K562 (cell line): ENCODE measurements around the gene UBE2E1. TPM values are rescaled to one million over a fixed set of nuclear protein-coding genes. Genes with fewer than 3 reads are reported as not detected.
A peak's percentile ranks its signal among the peaks of the same experiment; 100 is the strongest.

Experiments
- ESRRB ChIP-seq: fragments of 250-450 bp; sonication (Bioruptor Pico); IDR thresholded peaks from 2 replicates; pipeline ENCODE4 v1.5.0; 2020; ENCODE audit warnings: mild to moderate bottlenecking, moderate library complexity, borderline replicate concordance
- ILF3 ChIP-seq: fragments of 450-650 bp; IDR thresholded peaks from 2 replicates; pipeline ENCODE4 v1.6.1; 2018; ENCODE audit warnings: antibody characterized with exemption, mild to moderate bottlenecking, moderate library complexity, borderline replicate concordance
- KDM5B ChIP-seq: fragments of 200-600 bp; sonication (generic); IDR thresholded peaks from 2 replicates; pipeline ENCODE4 v1.6.1; 2012; ENCODE audit warnings: low read depth, mild to moderate bottlenecking, moderate library complexity, low read length, control low read depth, inconsistent platforms; ENCODE audit not compliant: insufficient replicate concordance
- KHSRP ChIP-seq: fragments of 450-650 bp; IDR thresholded peaks from 2 replicates; pipeline ENCODE4 v1.6.1; 2017
- NR2C2 ChIP-seq, 2 experiments: fragments of 200-800 bp in 1 of 2; sonication (Bioruptor generic) in 1 of 2; sonication (generic) in 1 of 2; formaldehyde crosslinking in 1 of 2; IDR thresholded peaks; 2 replicates each; pipeline versions ENCODE4 v1.6.1 to v1.8.0; 2016 to 2022; ENCODE audit warnings: mild to moderate bottlenecking in 1 of 2, missing compliant biosample characterization in 1 of 2, missing genetic modification characterization in 1 of 2, missing genetic modification reagents in 1 of 2
- POLR2AphosphoS2 ChIP-seq: IDR thresholded peaks from 2 replicates; pipeline ENCODE4 v1.6.1; 2012; ENCODE audit warnings: low read length, improper control_type of control experiment
- POLR2AphosphoS5 ChIP-seq: IDR thresholded peaks from 2 replicates; pipeline ENCODE4 v1.6.1; 2011; ENCODE audit warnings: mild to moderate bottlenecking, low read depth, low read length, moderate library complexity; ENCODE audit not compliant: control insufficient read depth, insufficient read depth
- POLR2G ChIP-seq: fragments of 200-400 bp; formaldehyde crosslinking; IDR thresholded peaks from 2 replicates; pipeline ENCODE4 v1.6.1; 2017; ENCODE audit warnings: low read depth, mild to moderate bottlenecking, antibody characterized with exemption, low read length, moderate library complexity
- STAT5A ChIP-seq: IDR thresholded peaks from 2 replicates; pipeline ENCODE4 v1.6.1; 2012; ENCODE audit warnings: low read length, inconsistent platforms, borderline replicate concordance
- TBL1XR1 ChIP-seq, 2 experiments: IDR thresholded peaks; 2 replicates each; pipeline ENCODE4 v1.6.1; 2012; ENCODE audit warnings: improper control_type of control experiment in 2 of 2, low read length in 2 of 2, mild to moderate bottlenecking in 1 of 2
- THRB ChIP-seq: fragments of 450-650 bp; formaldehyde crosslinking; conservative IDR thresholded peaks from 2 replicates; pipeline ENCODE4 v1.4.0; 2022; ENCODE audit warnings: mild to moderate bottlenecking, missing genetic modification characterization
- YY1 ChIP-seq, 3 experiments: IDR thresholded peaks; 2 replicates each; pipeline ENCODE4 v1.6.1; 2011; ENCODE audit warnings: low read length in 2 of 3, mild to moderate bottlenecking in 2 of 3, moderate library complexity in 2 of 3, borderline replicate concordance in 1 of 3, control low read depth in 1 of 3, low read depth in 1 of 3; ENCODE audit not compliant: insufficient read depth in 3 of 3, insufficient replicate concordance in 2 of 3, control insufficient read depth in 1 of 3, insufficient read length in 1 of 3; ENCODE audit errors: extremely low read depth in 1 of 3
- ZNF121 ChIP-seq: sonication (generic); formaldehyde crosslinking; conservative IDR thresholded peaks from 2 replicates; pipeline ENCODE4 v1.8.0; 2022; ENCODE audit warnings: missing genetic modification reagents
- ZNF398 ChIP-seq: fragments of 250-450 bp; sonication (Bioruptor Pico); IDR thresholded peaks from 2 replicates; pipeline ENCODE4 v1.8.0; 2021; ENCODE audit warnings: moderate library complexity, mild to moderate bottlenecking, inconsistent platforms
- ZNF586 ChIP-seq: fragments of 450-650 bp; formaldehyde crosslinking; conservative IDR thresholded peaks from 2 replicates; pipeline ENCODE4 v1.4.0; 2020; ENCODE audit warnings: mild to moderate bottlenecking, moderate library complexity
- ZNF655 ChIP-seq: fragments of 250-450 bp; sonication (Bioruptor Pico); IDR thresholded peaks from 2 replicates; pipeline ENCODE4 v1.5.0; 2021
- polyA plus RNA-seq, 8 experiments: library from polyadenylated mRNA; depleted of rRNA in 4 of 8; stranded (reverse) in 5 of 8; unstranded in 3 of 8; fragments of >200 nt; fragmentation: Nextera tagmentation in 2 of 8; fragmentation: Illumina TruSeq in 1 of 8; extraction: Ambion mirVana in 2 of 8; extraction: Trizol in 1 of 8; gene quantifications; 2 replicates each; pipeline versions ENCODE4 v1.2.1 to v1.2.3, GENCODE V29; 2011 to 2014; ENCODE audit warnings: inconsistent platforms in 1 of 8, missing spikeins in 1 of 8
- total RNA-seq, 7 experiments: library from RNA; depleted of rRNA in 6 of 7; stranded (reverse); fragments of >200 nt in 6 of 7; fragmentation: Illumina TruSeq in 2 of 7; extraction: Trizol in 2 of 7; gene quantifications; 2 replicates each; pipeline versions ENCODE4 v1.2.1 to v1.2.3, GENCODE V29; 2011 to 2021; ENCODE audit warnings: low replicate concordance in 1 of 7

Gene UBE2E1
- total and polyA plus RNA-seq, 9 of the 15 experiments (the other 6 are each of a cell fraction or from before 2014, with no cell fraction given): 54.4 to 294 (median 165) TPM

GRCh38 chr3:23921052-23921511 is 115.3 kb downstream of the UBE2E1 start (continued):
- TF ChIP-seq ZNF398 (CRISPR knock-in tag) (no peak), POLR2AphosphoS5 (peak; percentile 79), ZNF586 (CRISPR knock-in tag) (peak; percentile 39; the same call in 1 of the 2 replicates), YY1 (IDR thresholded peaks at IDR 0.05; ENCODE audit: borderline replicate concordance in 1 of 3, control insufficient read depth in 1 of 3, extremely low read depth in 1 of 3, insufficient read depth in 3 of 3, insufficient read length in 1 of 3, insufficient replicate concordance in 2 of 3, low read depth in 1 of 3, low read length in 2 of 3) (no peak), ZNF655 (CRISPR knock-in tag) (peak; percentile 48; the same call in 1 of the 2 replicates), STAT5A (peak; percentile 21; the same call in 1 of the 2 replicates), TBL1XR1 (IDR thresholded peaks at IDR 0.05; ENCODE audit: low read length in 2 of 2) (no peak), KDM5B (peak; percentile 55), ZNF121 (CRISPR knock-in tag) (peak; percentile 83), ILF3 (peak; percentile 82), POLR2G (peak; percentile 28; the same call in 1 of the 2 replicates), POLR2AphosphoS2 (peak; percentile 95), THRB (CRISPR knock-in tag) (0 out of 2 replicates have a peak, but pooled peaks have one; percentile 12), KHSRP (peak; percentile 11; the same call in 1 of the 2 replicates), ESRRB (CRISPR knock-in tag) (0 out of 2 replicates have a peak, but pooled peaks have one; percentile 71), NR2C2 (CRISPR knock-in tag; IDR thresholded peaks at IDR 0.05) (no peak), NR2C2 (tag; IDR thresholded peaks at IDR 0.05) (0 out of 2 replicates have a peak, but pooled peaks have one; percentile 19)
